Activated T-helper 2 cell treated with anti-CD3 and anti-CD28 coated beads, Interferon-gamma antibody, Interleukin-2, Interleukin-4, amounts not matched to agents 10 μg/mL and 5 μg/mL and 100 μg/mL, durations not matched to agents 14 hours and 24 hours and 36 hours (primary cell): ENCODE results near the gene TMEFF2. TPM values are rescaled to one million over a fixed set of nuclear protein-coding genes. Genes with fewer than 3 reads are reported as not detected.

Experiments
- DNase-seq: peaks from one replicate; pipeline ENCODE4 v3.0.0; 2021; ENCODE audit warnings: low spot score
- H3K27ac Mint-ChIP-seq: one replicate; pipeline ENCODE4 v1.8.0; 2021; ENCODE audit warnings: mixed read lengths
- H3K27me3 Mint-ChIP-seq: one replicate; pipeline ENCODE4 v1.8.0; 2021; ENCODE audit warnings: low read depth, mixed read lengths
- H3K36me3 Mint-ChIP-seq: one replicate; pipeline ENCODE4 v1.8.0; 2021; ENCODE audit warnings: low read depth, mixed read lengths
- H3K4me1 Mint-ChIP-seq: one replicate; pipeline ENCODE4 v1.8.0; 2021; ENCODE audit warnings: low read depth, mixed read lengths
- H3K4me3 Mint-ChIP-seq: one replicate; pipeline ENCODE4 v1.8.0; 2021; ENCODE audit warnings: low read depth, mild to moderate bottlenecking, moderate library complexity, mixed read lengths
- H3K9me3 Mint-ChIP-seq: one replicate; pipeline ENCODE4 v1.8.0; 2021; ENCODE audit warnings: mixed read lengths
- intact Hi-C: fragments of 100-400 bp; cut with micrococcal nuclease; formaldehyde crosslinking; loops from one replicate; pipeline ENCODE4 v1.15.1; 2023
- total RNA-seq: library from RNA; stranded (reverse); gene quantifications from 2 replicates; pipeline ENCODE4 v1.2.3, GENCODE V29; 2022

Gene TMEFF2
- total RNA-seq, 1 donor from 2014 or later, result not detected

- H3K9me3 Mint-ChIP-seq, result no peaks in the 10 kb centered on the region
- H3K27me3 Mint-ChIP-seq, result no peaks in the 10 kb centered on the region
- H3K4me3 Mint-ChIP-seq, result no peak overlapping the region
- intact Hi-C loops, result no loop called here
- DNase-seq, result no peak
- no peaks in the 10 kb centered on the region for H3K36me3 Mint-ChIP-seq
- H3K4me1 Mint-ChIP-seq, result no peaks in the 10 kb centered on the region
- H3K27ac Mint-ChIP-seq, result no peak overlapping the region
Observed at GRCh38 chr2:192038110-192038509, 156.6 kb downstream of the TMEFF2 start.

DNA sequence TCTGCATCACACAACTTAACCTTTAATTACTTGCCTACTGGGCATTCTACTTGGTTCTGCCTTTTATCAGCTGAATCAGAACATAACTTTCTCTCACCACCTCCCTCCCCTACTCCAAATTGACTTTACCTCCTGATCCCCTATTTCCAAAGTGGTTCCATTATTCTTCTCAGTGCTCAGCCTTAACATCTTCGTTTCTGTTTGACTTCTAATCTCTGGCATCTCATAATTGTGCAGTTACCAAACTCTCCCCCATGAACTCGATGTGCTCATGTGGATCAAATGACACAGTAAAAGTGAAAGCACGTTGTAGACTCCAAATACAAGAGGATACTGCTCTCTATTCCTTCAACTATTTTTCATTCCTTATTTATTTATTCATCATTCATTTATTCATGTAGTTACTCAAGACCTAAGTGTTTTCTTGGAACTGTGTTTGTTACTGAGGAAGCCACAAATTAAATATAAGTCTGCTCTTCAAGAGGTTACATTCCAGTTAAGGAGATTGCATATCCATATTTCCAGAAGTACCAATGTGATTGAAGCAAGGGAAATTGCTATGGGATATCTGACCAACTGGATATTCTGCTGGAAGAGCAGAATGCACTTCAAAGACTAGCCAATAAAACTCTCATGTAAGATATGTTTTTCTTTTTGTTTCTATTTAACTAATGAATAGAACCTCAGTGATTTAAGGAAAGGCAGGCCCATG, 158.8 kb downstream of the TMEFF2 start:
- Mint-ChIP-seq H3K4me3 (no peak overlapping the region), H3K27me3 (no peaks in the 10 kb centered on the region), H3K4me1 (no peaks in the 10 kb centered on the region), H3K27ac (no peak overlapping the region), H3K36me3 (no peaks in the 10 kb centered on the region), H3K9me3 (no peaks in the 10 kb centered on the region)
- no peak for DNase-seq
- intact Hi-C loops, result no loop called here

GRCh38 chr2:192030856-192031255, 163.9 kb downstream of the TMEFF2 start:
- no peak for DNase-seq
- Mint-ChIP-seq H3K4me3 (no peak overlapping the region), H3K9me3 (no peaks in the 10 kb centered on the region), H3K27ac (no peak overlapping the region), H3K4me1 (no peaks in the 10 kb centered on the region), H3K27me3 (no peaks in the 10 kb centered on the region), H3K36me3 (no peaks in the 10 kb centered on the region)
- intact Hi-C loops, result no loop called here

DNA sequence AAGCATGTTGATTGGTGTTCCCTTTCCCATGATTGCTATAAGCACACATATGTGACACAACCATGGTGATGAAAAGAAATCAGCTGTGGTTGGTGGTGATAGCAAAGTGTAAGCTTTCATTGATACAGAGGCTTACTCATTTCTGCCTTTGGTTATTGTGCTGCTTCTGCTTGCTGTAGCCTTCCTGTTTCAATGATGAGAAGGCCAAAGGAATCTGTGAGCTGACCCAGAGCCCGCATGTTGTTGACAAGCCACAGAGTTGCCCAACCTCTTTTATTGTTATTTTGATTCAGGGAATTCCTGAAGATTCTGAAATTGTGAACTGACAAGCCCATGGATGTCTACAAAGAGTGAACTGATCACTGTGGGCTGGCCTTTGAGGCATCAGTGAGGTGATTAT, 164.4 kb downstream of the TMEFF2 start:
- DNase-seq, result no peak
- H3K36me3 Mint-ChIP-seq, result no peaks in the 10 kb centered on the region
- H3K27ac Mint-ChIP-seq, result no peak overlapping the region
- no peaks in the 10 kb centered on the region for H3K27me3 Mint-ChIP-seq
- no peaks in the 10 kb centered on the region for H3K4me1 Mint-ChIP-seq
- no peaks in the 10 kb centered on the region for H3K9me3 Mint-ChIP-seq
- no peak overlapping the region for H3K4me3 Mint-ChIP-seq
- intact Hi-C loops, result no loop called here

- Mint-ChIP-seq H3K4me1 (no peaks in the 10 kb centered on the region), H3K27me3 (no peaks in the 10 kb centered on the region), H3K36me3 (no peaks in the 10 kb centered on the region), H3K27ac (no peak overlapping the region), H3K4me3 (no peak overlapping the region), H3K9me3 (no peaks in the 10 kb centered on the region)
- DNase-seq, result no peak
- intact Hi-C loops, result no loop called here
Observed at GRCh38 chr2:192029089-192029488, 165.6 kb downstream of the TMEFF2 start.

- no peaks in the 10 kb centered on the region for H3K9me3 Mint-ChIP-seq
- H3K4me1 Mint-ChIP-seq, result no peaks in the 10 kb centered on the region
- no peaks in the 10 kb centered on the region for H3K27me3 Mint-ChIP-seq
- DNase-seq, result no peak
- intact Hi-C loops, result no loop called here
- no peak overlapping the region for H3K27ac Mint-ChIP-seq
- no peaks in the 10 kb centered on the region for H3K36me3 Mint-ChIP-seq
- no peak overlapping the region for H3K4me3 Mint-ChIP-seq
Observed at GRCh38 chr2:192026825-192027120, 168.0 kb downstream of the TMEFF2 start.

- no peak overlapping the region for H3K4me3 Mint-ChIP-seq
- H3K9me3 Mint-ChIP-seq, result no peaks in the 10 kb centered on the region
- H3K27me3 Mint-ChIP-seq, result peaks cover 3% of the 10 kb centered on the region
- no peaks in the 10 kb centered on the region for H3K4me1 Mint-ChIP-seq
- intact Hi-C loops, result no loop called here
- H3K36me3 Mint-ChIP-seq, result no peaks in the 10 kb centered on the region
- H3K27ac Mint-ChIP-seq, result no peak overlapping the region
- DNase-seq, result no peak
Observed at GRCh38 chr2:192026059-192026824, 168.5 kb downstream of the TMEFF2 start.

- Mint-ChIP-seq H3K27me3 (peaks cover 3% of the 10 kb centered on the region), H3K27ac (no peak overlapping the region), H3K36me3 (no peaks in the 10 kb centered on the region), H3K4me1 (no peaks in the 10 kb centered on the region), H3K4me3 (no peak overlapping the region), H3K9me3 (no peaks in the 10 kb centered on the region)
- no peak for DNase-seq
- intact Hi-C loops, result no loop called here
Observed at GRCh38 chr2:192025637-192026036, 169.1 kb downstream of the TMEFF2 start.

DNA sequence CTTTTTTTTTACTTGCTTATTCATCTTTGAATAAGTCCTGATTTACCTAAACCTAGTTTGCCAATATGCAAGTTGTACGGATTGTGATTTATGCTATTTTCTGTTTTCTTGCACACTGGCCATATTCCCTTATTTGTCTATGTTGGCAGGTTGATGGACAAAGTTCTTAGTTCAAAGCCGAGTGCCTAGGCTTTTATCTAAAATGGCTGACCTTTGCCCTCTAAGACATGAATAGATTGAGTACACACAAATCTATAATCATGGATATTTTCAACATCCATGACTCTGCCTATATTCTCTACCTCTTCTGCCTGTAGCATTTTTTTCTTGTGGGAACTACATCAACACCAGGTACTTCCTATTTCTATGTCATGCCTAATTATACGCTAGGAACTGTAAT, 171.7 kb downstream of the TMEFF2 start:
- intact Hi-C loops, result no loop called here
- no peaks in the 10 kb centered on the region for H3K36me3 Mint-ChIP-seq
- H3K27me3 Mint-ChIP-seq, result peaks cover 6% of the 10 kb centered on the region
- no peak overlapping the region for H3K4me3 Mint-ChIP-seq
- no peak for DNase-seq
- no peaks in the 10 kb centered on the region for H3K4me1 Mint-ChIP-seq
- H3K27ac Mint-ChIP-seq, result no peak overlapping the region
- H3K9me3 Mint-ChIP-seq, result no peaks in the 10 kb centered on the region

DNA sequence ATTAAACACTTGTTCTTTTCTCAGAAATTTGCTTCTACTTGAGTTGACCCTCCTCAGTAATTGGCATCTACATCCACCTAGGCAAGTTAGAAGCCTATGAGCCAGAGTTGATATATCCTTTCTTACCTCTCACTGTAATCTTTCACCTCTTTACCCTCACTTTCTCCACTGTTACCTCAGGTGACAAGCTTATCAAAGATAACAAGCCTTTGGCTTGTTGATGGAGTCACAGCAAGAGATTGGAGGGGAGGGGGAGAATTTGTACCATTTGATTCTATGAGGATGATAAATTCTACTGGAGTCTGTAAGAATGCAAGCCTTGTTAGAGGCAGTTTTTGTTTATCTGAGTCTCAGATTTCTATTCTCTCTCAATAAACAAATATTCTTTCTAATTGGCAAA, 176.9 kb downstream of the TMEFF2 start:
- Mint-ChIP-seq H3K27me3 (peaks cover 11% of the 10 kb centered on the region), H3K4me1 (no peaks in the 10 kb centered on the region), H3K36me3 (no peaks in the 10 kb centered on the region), H3K4me3 (no peak overlapping the region), H3K9me3 (no peaks in the 10 kb centered on the region), H3K27ac (no peak overlapping the region)
- no peak for DNase-seq
- intact Hi-C loops, result no loop called here

DNA sequence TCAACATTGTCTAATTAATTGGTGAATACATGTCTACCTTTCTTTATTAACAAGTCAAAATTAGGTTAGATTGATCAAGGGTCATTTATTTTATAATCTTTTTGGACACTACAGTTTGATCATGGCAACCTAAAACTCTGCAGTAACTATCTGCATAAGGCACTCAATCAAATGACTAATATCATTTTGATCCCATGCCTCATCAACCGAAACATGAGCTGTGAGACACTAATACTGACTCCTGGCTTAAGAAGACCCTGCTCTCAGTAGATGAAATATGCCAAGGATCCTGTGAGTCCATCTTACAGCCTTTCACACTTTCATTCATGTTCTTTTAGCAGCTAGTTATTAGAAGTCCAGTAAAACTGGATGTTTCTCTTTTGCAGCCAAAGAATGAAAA, 178.5 kb downstream of the TMEFF2 start:
- H3K9me3 Mint-ChIP-seq, result no peaks in the 10 kb centered on the region
- H3K4me1 Mint-ChIP-seq, result no peaks in the 10 kb centered on the region
- H3K27me3 Mint-ChIP-seq, result peaks cover 8% of the 10 kb centered on the region
- intact Hi-C loops, result no loop called here
- H3K4me3 Mint-ChIP-seq, result no peak overlapping the region
- no peaks in the 10 kb centered on the region for H3K36me3 Mint-ChIP-seq
- DNase-seq, result no peak
- no peak overlapping the region for H3K27ac Mint-ChIP-seq

DNA sequence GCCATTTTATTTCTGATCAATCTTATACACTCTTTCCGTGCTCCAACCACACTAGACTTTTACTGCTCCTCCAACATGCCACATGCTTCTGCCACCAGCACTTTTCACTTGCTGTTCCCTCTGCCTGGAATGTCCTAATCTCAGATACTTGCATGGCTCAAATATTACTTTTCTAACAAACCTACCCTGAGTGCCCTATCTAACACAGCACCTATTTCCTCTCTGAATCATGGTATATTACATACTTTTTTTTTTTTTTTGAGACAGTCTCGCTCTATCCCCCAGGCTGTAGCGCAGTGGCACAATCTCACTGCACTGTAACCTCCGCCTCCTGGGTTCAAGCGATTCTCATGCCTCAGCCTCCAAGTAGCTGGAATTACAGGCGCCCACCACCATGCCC, 181.5 kb downstream of the TMEFF2 start:
- H3K36me3 Mint-ChIP-seq, result no peaks in the 10 kb centered on the region
- peaks cover 10% of the 10 kb centered on the region for H3K27me3 Mint-ChIP-seq
- no peaks in the 10 kb centered on the region for H3K4me1 Mint-ChIP-seq
- intact Hi-C loops, result no loop called here
- no peak for DNase-seq
- no peaks in the 10 kb centered on the region for H3K9me3 Mint-ChIP-seq
- H3K27ac Mint-ChIP-seq, result no peak overlapping the region
- H3K4me3 Mint-ChIP-seq, result no peak overlapping the region

DNA sequence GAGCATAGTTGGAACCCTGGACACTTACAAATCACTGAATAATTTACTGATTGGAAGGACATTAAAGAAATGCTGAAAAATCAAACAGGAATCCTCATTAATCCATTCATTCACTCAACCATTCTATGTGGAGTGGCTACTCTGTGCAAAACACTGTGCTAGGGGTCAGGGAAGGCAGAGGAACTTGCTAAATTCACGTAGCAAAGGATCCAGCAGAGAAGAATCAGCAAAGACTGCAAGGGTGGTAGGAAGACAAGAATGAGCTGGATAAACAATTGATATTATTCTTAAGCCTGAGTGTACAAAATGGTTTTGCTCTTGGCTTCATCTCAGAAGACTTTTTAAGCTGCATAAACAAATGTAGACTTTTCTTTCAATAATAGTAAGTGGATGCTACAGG, 183.5 kb downstream of the TMEFF2 start:
- Mint-ChIP-seq H3K4me1 (no peaks in the 10 kb centered on the region), H3K27me3 (peaks cover 5% of the 10 kb centered on the region), H3K36me3 (no peaks in the 10 kb centered on the region), H3K27ac (no peak overlapping the region), H3K9me3 (no peaks in the 10 kb centered on the region), H3K4me3 (no peak overlapping the region)
- intact Hi-C loops, result no loop called here
- no peak for DNase-seq
